Measurements from ENCODE around the gene RNU6-8. TPM values are rescaled to one million over a fixed set of nuclear protein-coding genes. Genes with fewer than 3 reads are reported as not detected.

Gene RNU6-8
- total and polyA plus RNA-seq, 7 donors = not detected

DNA sequence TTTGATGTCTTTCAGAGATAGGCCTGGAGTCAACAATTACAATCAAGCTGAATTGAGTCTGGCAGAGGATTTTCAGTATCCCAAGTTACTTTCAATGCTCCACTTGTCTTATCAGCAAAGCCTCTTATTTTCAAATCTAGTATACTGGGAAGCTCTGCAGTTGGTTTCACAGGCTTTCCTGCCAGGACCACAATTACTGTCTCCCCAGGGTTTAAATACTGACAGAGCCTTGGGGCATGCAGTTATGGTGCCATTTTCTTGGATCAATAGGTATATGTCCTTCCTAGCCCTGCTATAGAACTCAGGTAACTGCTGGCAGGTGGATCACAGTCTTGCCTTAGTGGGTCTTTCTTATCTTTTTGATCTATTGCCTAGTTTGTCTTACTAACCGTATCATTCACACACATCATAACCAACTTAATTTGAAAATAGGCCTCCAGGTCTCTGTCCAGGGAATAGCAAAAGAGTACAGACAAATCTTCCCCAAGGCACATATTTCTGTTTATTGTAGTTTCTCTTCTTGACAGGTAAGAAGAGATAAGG is 22.4 kb upstream of the RNU6-8 start:
- intact Hi-C loops (cut with DNase I) = no loop called here
- peaks cover 0 to 29% (median 22%) of the 10 kb centered on the region in 4 donors for H3K4me1 ChIP-seq
- peak overlapping the region; percentile 45 to 72 (median 60) for H3K27ac ChIP-seq
- no peaks in the 10 kb centered on the region for H3K9me3 ChIP-seq
- H3K27me3 ChIP-seq = no peaks in the 10 kb centered on the region
- no peaks in the 10 kb centered on the region for H3K36me3 ChIP-seq
- TF ChIP-seq EP300 (IDR thresholded peaks at IDR 0.05) = no peak
- TF ChIP-seq POLR2A (IDR thresholded peaks at IDR 0.05) = no peak
- no peak for TF ChIP-seq POLR2AphosphoS5 (IDR thresholded peaks at IDR 0.05)
- no peak for TF ChIP-seq CTCF (IDR thresholded peaks at IDR 0.05)
- H3K4me3 ChIP-seq = no peak overlapping the region
- DNase-seq = no peak
- WGBS, 2 donors = 33 to 46% methylated on average over 1 of the region's 1 CpG

- intact Hi-C loops (cut with DNase I) = no loop called here
- peak overlapping the region; percentile 45 to 72 (median 60) for H3K27ac ChIP-seq
- DNase-seq = peak; percentile 71
Measured at GRCh38 chr14:32224737-32225377, 21.8 kb upstream of the RNU6-8 start.

GRCh38 chr14:32217301-32217700 is 14.2 kb upstream of the RNU6-8 start:
- Histone ChIP-seq H3K4me3 (no peak overlapping the region), H3K27ac (no peak overlapping the region), H3K9me3 (no peaks in the 10 kb centered on the region), H3K4me1 (no peaks in the 10 kb centered on the region), H3K27me3 (no peaks in the 10 kb centered on the region), H3K36me3 (no peaks in the 10 kb centered on the region)
- DNase-seq = no peak
- no peak for TF ChIP-seq POLR2A (IDR thresholded peaks at IDR 0.05)
- no peak for TF ChIP-seq EP300 (IDR thresholded peaks at IDR 0.05)
- no peak for TF ChIP-seq CTCF (IDR thresholded peaks at IDR 0.05)
- TF ChIP-seq POLR2AphosphoS5 (IDR thresholded peaks at IDR 0.05) = no peak
- intact Hi-C loops (cut with DNase I) = no loop called here
- WGBS, 2 donors = 24 to 43% methylated on average over 5 of the region's 5 CpGs

More at GRCh38 chr14:32224737-32225377, 21.8 kb upstream of the RNU6-8 start:
- Histone ChIP-seq H3K9me3 (no peaks in the 10 kb centered on the region), H3K4me3 (no peak overlapping the region), H3K27me3 (no peaks in the 10 kb centered on the region), H3K4me1 (peaks cover 0 to 23% (median 17%) of the 10 kb centered on the region in 4 donors), H3K36me3 (no peaks in the 10 kb centered on the region)
- TF ChIP-seq POLR2A (IDR thresholded peaks at IDR 0.05) (no peak), POLR2AphosphoS5 (IDR thresholded peaks at IDR 0.05) (peak; percentile 35 to 79 (median 43)), CTCF (IDR thresholded peaks at IDR 0.05) (peak; percentile 16 to 64 (median 32)), EP300 (IDR thresholded peaks at IDR 0.05) (peak in 2 of 4 donors; percentile 37 to 76)
- WGBS, 2 donors = 63 to 71% methylated on average over 6 of the region's 6 CpGs

GRCh38 chr14:32212833-32213232 is 9.8 kb upstream of the RNU6-8 start:
- no peak for TF ChIP-seq POLR2A (IDR thresholded peaks at IDR 0.05)
- no peak for TF ChIP-seq POLR2AphosphoS5 (IDR thresholded peaks at IDR 0.05)
- no peak for TF ChIP-seq EP300 (IDR thresholded peaks at IDR 0.05)
- no peak for TF ChIP-seq CTCF (IDR thresholded peaks at IDR 0.05)
- Histone ChIP-seq H3K36me3 (no peaks in the 10 kb centered on the region), H3K4me3 (no peak overlapping the region), H3K27me3 (no peaks in the 10 kb centered on the region), H3K4me1 (no peaks in the 10 kb centered on the region), H3K27ac (no peak overlapping the region), H3K9me3 (no peaks in the 10 kb centered on the region)
- intact Hi-C loops (cut with DNase I) = no loop called here
- no peak for DNase-seq

Measured in sigmoid colon (tissue), 7 donors.